ENCODE results near the gene NSUN6. TPM values are rescaled to one million over a fixed set of nuclear protein-coding genes. Genes with fewer than 3 reads are reported as not detected.

Gene NSUN6
- total and polyA plus RNA-seq, 8 donors: 8.1 to 33.9 (median 30.6) TPM

DNA sequence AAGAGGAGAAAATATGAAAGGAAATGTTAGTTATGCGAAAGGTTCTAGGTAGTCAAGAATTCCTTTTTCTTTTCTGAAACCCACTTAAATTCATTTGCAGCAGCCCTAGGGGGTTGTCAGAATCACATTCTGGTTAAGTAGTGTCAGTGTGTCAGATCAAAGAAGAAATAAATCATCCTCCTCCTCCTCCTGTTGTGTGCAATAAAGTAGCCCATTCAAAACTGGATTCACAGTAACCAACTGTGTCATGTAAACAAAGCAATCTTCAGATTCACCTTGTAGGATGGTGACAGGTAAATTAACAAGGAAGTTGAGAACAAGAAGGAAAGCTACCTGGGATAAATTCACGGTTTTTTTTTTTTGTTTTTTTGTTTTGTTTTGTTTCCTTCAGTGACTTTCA is 127.5 kb downstream of the NSUN6 start:
- H3K4me1 ChIP-seq: no peaks in the 10 kb centered on the region
- no peak overlapping the region for H3K4me3 ChIP-seq
- H3K27ac ChIP-seq: no peak overlapping the region
- DNase-seq (no peak), ATAC-seq (no peak)
- H3K27me3 ChIP-seq: no peaks in the 10 kb centered on the region
- TF ChIP-seq, protein P1, sequence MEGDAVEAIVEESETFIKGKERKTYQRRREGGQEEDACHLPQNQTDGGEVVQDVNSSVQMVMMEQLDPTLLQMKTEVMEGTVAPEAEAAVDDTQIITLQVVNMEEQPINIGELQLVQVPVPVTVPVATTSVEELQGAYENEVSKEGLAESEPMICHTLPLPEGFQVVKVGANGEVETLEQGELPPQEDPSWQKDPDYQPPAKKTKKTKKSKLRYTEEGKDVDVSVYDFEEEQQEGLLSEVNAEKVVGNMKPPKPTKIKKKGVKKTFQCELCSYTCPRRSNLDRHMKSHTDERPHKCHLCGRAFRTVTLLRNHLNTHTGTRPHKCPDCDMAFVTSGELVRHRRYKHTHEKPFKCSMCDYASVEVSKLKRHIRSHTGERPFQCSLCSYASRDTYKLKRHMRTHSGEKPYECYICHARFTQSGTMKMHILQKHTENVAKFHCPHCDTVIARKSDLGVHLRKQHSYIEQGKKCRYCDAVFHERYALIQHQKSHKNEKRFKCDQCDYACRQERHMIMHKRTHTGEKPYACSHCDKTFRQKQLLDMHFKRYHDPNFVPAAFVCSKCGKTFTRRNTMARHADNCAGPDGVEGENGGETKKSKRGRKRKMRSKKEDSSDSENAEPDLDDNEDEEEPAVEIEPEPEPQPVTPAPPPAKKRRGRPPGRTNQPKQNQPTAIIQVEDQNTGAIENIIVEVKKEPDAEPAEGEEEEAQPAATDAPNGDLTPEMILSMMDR (IDR thresholded peaks at IDR 0.05): no peak
- H3K9me3 ChIP-seq: no peaks in the 10 kb centered on the region
- intact Hi-C loops (cut with DNase I): no loop called here
- no peaks in the 10 kb centered on the region for H3K36me3 ChIP-seq

DNA sequence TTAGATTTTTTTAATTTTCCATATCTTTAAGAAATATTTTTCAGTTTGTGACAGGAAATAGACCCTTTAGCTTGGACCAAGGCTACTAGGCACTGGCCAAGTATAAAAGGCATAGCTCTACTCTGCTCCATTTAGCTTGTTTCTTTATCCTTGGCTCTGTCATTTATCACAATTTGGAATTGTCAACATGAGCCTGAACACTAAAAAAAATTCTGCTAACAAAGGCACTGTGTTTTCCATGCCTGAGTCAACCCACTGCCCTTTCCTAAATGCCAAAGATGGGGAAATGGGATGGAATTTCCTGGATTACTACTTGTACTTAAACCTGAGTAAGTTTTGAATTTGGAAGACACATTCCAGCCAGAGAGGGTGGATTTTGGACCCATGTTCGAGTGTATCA is 128.4 kb downstream of the NSUN6 start:
- DNase-seq: no peak

DNA sequence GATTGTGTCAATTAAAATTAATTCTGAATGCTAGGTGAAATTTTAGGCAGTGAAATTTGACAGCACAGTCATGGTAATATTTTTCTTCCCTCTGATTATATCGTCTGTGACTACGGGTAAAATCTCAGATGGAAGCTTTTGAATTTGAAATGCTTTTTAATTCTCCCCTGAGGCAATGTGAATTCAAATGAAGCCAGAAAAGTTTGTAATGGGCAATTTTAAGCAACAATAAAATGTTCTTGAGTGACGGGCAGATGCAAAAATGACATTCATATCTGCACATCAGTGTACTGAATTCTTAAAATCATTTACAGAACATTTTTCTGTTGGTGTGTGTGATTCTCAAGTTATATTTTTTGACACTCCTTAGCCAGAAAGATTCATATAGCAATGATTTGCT is 134.5 kb downstream of the NSUN6 start:
- ATAC-seq: no peak
- TF ChIP-seq, protein P1 (IDR thresholded peaks at IDR 0.05): no peak
- H3K27ac ChIP-seq: no peak overlapping the region
- DNase-seq: no peak
- H3K9me3 ChIP-seq: no peaks in the 10 kb centered on the region
- no peak overlapping the region for H3K4me3 ChIP-seq
- no peaks in the 10 kb centered on the region for H3K36me3 ChIP-seq
- H3K4me1 ChIP-seq: no peaks in the 10 kb centered on the region
- intact Hi-C loops (cut with DNase I): no loop called here
- H3K27me3 ChIP-seq: no peaks in the 10 kb centered on the region

More for the DNA sequence above, 128.4 kb downstream of the NSUN6 start:
- no peak for ATAC-seq
- Histone ChIP-seq H3K4me3 (no peak overlapping the region), H3K4me1 (no peaks in the 10 kb centered on the region), H3K36me3 (no peaks in the 10 kb centered on the region), H3K27ac (no peak overlapping the region), H3K9me3 (no peaks in the 10 kb centered on the region), H3K27me3 (no peaks in the 10 kb centered on the region)
- intact Hi-C loops (cut with DNase I): no loop called here
- TF ChIP-seq, protein P1 (IDR thresholded peaks at IDR 0.05): no peak

DNA sequence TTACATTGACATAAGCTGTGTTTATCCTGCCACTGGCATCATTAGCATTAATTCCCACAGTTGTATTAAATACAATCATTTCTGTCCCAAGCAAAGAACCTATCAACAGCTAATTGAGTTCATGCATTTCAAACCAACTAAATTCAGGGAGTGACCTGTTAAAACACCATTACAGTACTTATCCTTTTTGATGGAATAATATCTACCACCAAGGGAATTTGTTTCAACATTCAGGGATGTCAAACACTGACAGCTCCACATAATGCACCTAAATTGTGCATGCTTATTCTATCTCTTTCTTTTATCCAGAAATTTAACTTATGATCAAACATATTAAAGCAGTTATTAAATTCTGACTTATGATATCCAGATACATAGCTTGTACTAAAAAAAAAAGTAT is 136.8 kb downstream of the NSUN6 start:
- no peak overlapping the region for H3K27ac ChIP-seq
- TF ChIP-seq, protein P1 (IDR thresholded peaks at IDR 0.05): no peak
- DNase-seq (no peak), ATAC-seq (no peak)
- H3K27me3 ChIP-seq: no peaks in the 10 kb centered on the region
- H3K4me3 ChIP-seq: no peak overlapping the region
- H3K4me1 ChIP-seq: no peaks in the 10 kb centered on the region
- intact Hi-C loops (cut with DNase I): no loop called here
- H3K9me3 ChIP-seq: no peaks in the 10 kb centered on the region
- H3K36me3 ChIP-seq: no peaks in the 10 kb centered on the region

DNA sequence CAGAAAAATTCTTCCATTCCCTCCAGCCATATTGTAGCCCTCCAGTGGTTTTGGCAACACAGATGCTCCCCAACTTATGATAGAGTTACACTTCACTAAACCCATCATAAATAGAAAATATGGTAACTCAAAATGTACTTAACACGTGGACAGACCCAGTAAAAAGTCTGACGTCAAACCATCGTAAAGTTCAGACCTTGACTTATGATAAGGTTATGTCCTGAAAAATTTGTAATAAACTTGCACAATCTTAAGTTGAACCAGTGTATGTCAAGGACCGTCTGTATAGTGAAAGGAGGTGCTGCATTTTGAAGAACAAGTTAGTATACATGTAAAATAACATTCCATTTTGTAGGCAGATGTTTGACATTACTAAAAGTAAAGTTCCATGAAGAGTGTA is 142.8 kb downstream of the NSUN6 start:
- no peak overlapping the region for H3K27ac ChIP-seq
- intact Hi-C loops (cut with DNase I): no loop called here
- ATAC-seq (no peak), DNase-seq (no peak)
- no peaks in the 10 kb centered on the region for H3K9me3 ChIP-seq
- H3K4me3 ChIP-seq: no peak overlapping the region
- H3K36me3 ChIP-seq: no peaks in the 10 kb centered on the region
- TF ChIP-seq, protein P1 (IDR thresholded peaks at IDR 0.05): no peak
- no peaks in the 10 kb centered on the region for H3K27me3 ChIP-seq
- H3K4me1 ChIP-seq: no peaks in the 10 kb centered on the region

Measured in left lung (tissue), 10 donors.